K562 (cell line): ENCODE data around the gene ZFYVE28. TPM values are rescaled to one million over a fixed set of nuclear protein-coding genes. Genes with fewer than 3 reads are reported as not detected.

Source experiments
- ATAC-seq: fragments of 200-7000 bp; cut with Tn5 transposase; 3 replicates; pipeline ENCODE4 v1.9.1; 2020; ENCODE audit warnings: moderate library complexity
- BruUV-seq: library from RNA; stranded (reverse); fragments of 400-500 nt; replicated peaks from 2 replicates; lab custom pipeline; 2021; lab: Mats Ljungman, UMichigan
- CTCF ChIA-PET: fragments of 300-600 bp; formaldehyde crosslinking; extraction: SDS; loops from one replicate; lab custom pipeline; 2021; ENCODE audit warnings: low intra/inter-chr PET ratio; lab: Yijun Ruan, JAX
- POLR2A ChIA-PET: fragments of 300-600, 350-650 bp; sonication (Branson Sonifier 250); formaldehyde crosslinking; extraction: SDS; loops from one replicate; lab custom pipeline; 2021; ENCODE audit warnings: antibody characterized with exemption, inconsistent platforms; lab: Yijun Ruan, JAX
- DNase-seq, 4 experiments: peaks; one replicate each; pipeline versions ENCODE4 v3.0.0 to v3.0.0-alpha.2; 2011 to 2018; ENCODE audit warnings: low spot score in 3 of 4, mixed read lengths in 3 of 4; ENCODE audit errors: extremely low read depth in 1 of 4
- FAIRE-seq: peaks from 2 replicates; lab custom pipeline; 2011; peaks lifted over from hg19 to GRCh38; lab: Jason Lieb, UNC
- H2AFZ ChIP-seq: 2 replicates; pipeline ENCODE4 v1.6.0; 2011; ENCODE audit warnings: low read depth, low read length, control low read depth, inconsistent platforms
- H3K27ac ChIP-seq: fragments of 200-600 bp; 3 replicates; pipeline ENCODE4 v1.8.0; 2011; ENCODE audit warnings: low read depth, mild to moderate bottlenecking, control low read depth, inconsistent platforms, low read length, moderate library complexity, mixed read lengths; ENCODE audit errors: extremely low read depth
- H3K27me3 ChIP-seq, 2 experiments: fragments of 300-600 bp in 1 of 2; 2 replicates in 1 of 2; 3 replicates in 1 of 2; pipeline versions ENCODE4 v1.6.0 to v1.8.0; 2011; ENCODE audit warnings: inconsistent platforms in 2 of 2, low read length in 2 of 2, mild to moderate bottlenecking in 1 of 2, mixed read lengths in 1 of 2, moderate library complexity in 1 of 2; ENCODE audit not compliant: control insufficient read depth in 2 of 2, insufficient read depth in 2 of 2
- H3K36me3 ChIP-seq: fragments of 300-600 bp; 3 replicates; pipeline ENCODE4 v1.8.0; 2011; ENCODE audit warnings: mild to moderate bottlenecking, low read length, inconsistent platforms; ENCODE audit not compliant: control insufficient read depth, insufficient read depth
- H3K4me1 ChIP-seq, 2 experiments: fragments of 200-600 bp in 1 of 2; replicated peaks in 1 of 2; 2 replicates in 1 of 2; 3 replicates in 1 of 2; pipeline versions ENCODE4 v1.5.1 to v1.8.0; 2011; ENCODE audit warnings: inconsistent platforms in 2 of 2, low read length in 2 of 2, mild to moderate bottlenecking in 1 of 2, mixed read lengths in 1 of 2, moderate library complexity in 1 of 2; ENCODE audit not compliant: control insufficient read depth in 2 of 2, insufficient read depth in 2 of 2
- H3K4me2 ChIP-seq: 2 replicates; pipeline ENCODE4 v1.6.1; 2011; ENCODE audit warnings: low read length, control low read depth, inconsistent platforms, mixed read lengths; ENCODE audit not compliant: insufficient read depth
- H3K4me3 ChIP-seq: fragments of 200-600 bp; sonication (generic), shearing (Covaris generic); 2 replicates; pipeline ENCODE4 v1.5.1; 2016; ENCODE audit warnings: control low read depth, inconsistent platforms
- H3K79me2 ChIP-seq: fragments of 200-600 bp; 3 replicates; pipeline ENCODE4 v1.8.0; 2011; ENCODE audit warnings: low read length, inconsistent platforms; ENCODE audit not compliant: control insufficient read depth, insufficient read depth
- H3K9ac ChIP-seq, 2 experiments: 2 replicates each; pipeline versions ENCODE4 v1.6.0 to v1.6.1; 2011; ENCODE audit warnings: low read depth in 2 of 2, low read length in 2 of 2, control low read depth in 1 of 2, inconsistent platforms in 1 of 2, mild to moderate bottlenecking in 1 of 2, mixed read lengths in 1 of 2; ENCODE audit not compliant: insufficient read depth in 1 of 2
- H3K9me1 ChIP-seq: one replicate; pipeline ENCODE4 v1.6.0; 2011; ENCODE audit warnings: inconsistent platforms, mild to moderate bottlenecking, low read length, moderate library complexity; ENCODE audit not compliant: control insufficient read depth, insufficient read depth
- H3K9me3 ChIP-seq: replicated peaks from 2 replicates; pipeline ENCODE4 v1.5.1; 2011; ENCODE audit warnings: low read depth, low read length, inconsistent platforms; ENCODE audit not compliant: control insufficient read depth, insufficient read depth
- H4K20me1 ChIP-seq: replicated peaks from 2 replicates; pipeline ENCODE4 v1.6.1; 2011; ENCODE audit warnings: low read length, inconsistent platforms, mixed read lengths; ENCODE audit not compliant: control insufficient read depth, insufficient read depth
- HDAC6 ChIP-seq: IDR thresholded peaks from 2 replicates; pipeline ENCODE4 v1.6.1; 2012; ENCODE audit warnings: low read depth, mild to moderate bottlenecking, control low read depth, inconsistent platforms, low read length, moderate library complexity
- KAT7 ChIP-seq: sonication (generic); formaldehyde crosslinking; IDR thresholded peaks from 2 replicates; pipeline ENCODE4 v1.8.0; 2022; ENCODE audit warnings: missing genetic modification reagents, mild to moderate bottlenecking, borderline replicate concordance
- MYBL2 ChIP-seq, 2 experiments: fragments of 450-650 bp in 1 of 2; sonication (generic) in 1 of 2; formaldehyde crosslinking in 1 of 2; IDR thresholded peaks; 2 replicates each; pipeline versions ENCODE4 v1.6.1 to v1.8.1; 2017 to 2022; ENCODE audit warnings: borderline replicate concordance in 1 of 2, inconsistent platforms in 1 of 2, low read depth in 1 of 2, mild to moderate bottlenecking in 1 of 2, missing genetic modification reagents in 1 of 2, moderate library complexity in 1 of 2
- POLR2G ChIP-seq: fragments of 200-400 bp; formaldehyde crosslinking; IDR thresholded peaks from 2 replicates; pipeline ENCODE4 v1.6.1; 2017; ENCODE audit warnings: low read depth, mild to moderate bottlenecking, antibody characterized with exemption, low read length, moderate library complexity
- WGBS: fragments of 100-300 bp; shearing (Covaris generic); methylation state at CpG from one replicate; pipeline ENCODE4 v1.1.6; 2016; ENCODE audit warnings: low coverage, mixed read lengths; ENCODE audit not compliant: insufficient coverage; ENCODE audit errors: missing lambda C conversion rate; 5-methylcytosine and 5-hydroxymethylcytosine counted together
- in situ Hi-C: fragments of 300-500 bp; cut with MboI; formaldehyde crosslinking; loops from 4 replicates; pipeline ENCODE4 v1.15.0; 2018; ENCODE audit warnings: inconsistent platforms, mixed read lengths
- intact Hi-C: fragments of 100-400 bp; cut with micrococcal nuclease; formaldehyde crosslinking; loops from 2 replicates; pipeline ENCODE4 v1.14.2; 2022
- polyA plus RNA-seq, 8 experiments: library from polyadenylated mRNA; depleted of rRNA in 4 of 8; stranded (reverse) in 5 of 8; unstranded in 3 of 8; fragments of >200 nt; fragmentation: Nextera tagmentation in 2 of 8; fragmentation: Illumina TruSeq in 1 of 8; extraction: Ambion mirVana in 2 of 8; extraction: Trizol in 1 of 8; gene quantifications; 2 replicates each; pipeline versions ENCODE4 v1.2.1 to v1.2.3, GENCODE V29; 2011 to 2014; ENCODE audit warnings: inconsistent platforms in 1 of 8, missing spikeins in 1 of 8
- total RNA-seq, 7 experiments: library from RNA; depleted of rRNA in 6 of 7; stranded (reverse); fragments of >200 nt in 6 of 7; fragmentation: Illumina TruSeq in 2 of 7; extraction: Trizol in 2 of 7; gene quantifications; 2 replicates each; pipeline versions ENCODE4 v1.2.1 to v1.2.3, GENCODE V29; 2011 to 2021; ENCODE audit warnings: low replicate concordance in 1 of 7
- TF ChIP-seq, protein P1 (sequence below): IDR thresholded peaks from 3 replicates; pipeline ENCODE4 v1.6.1; 2011; ENCODE audit warnings: borderline replicate concordance, mild to moderate bottlenecking, moderate library complexity; ENCODE audit not compliant: insufficient read length; ENCODE audit errors: extremely low read depth

Gene ZFYVE28
- total and polyA plus RNA-seq, 9 of the 15 experiments (the other 6 are each of a cell fraction or from before 2014, with no cell fraction given): 1.3 to 24.8 (median 8.9) TPM

DNA sequence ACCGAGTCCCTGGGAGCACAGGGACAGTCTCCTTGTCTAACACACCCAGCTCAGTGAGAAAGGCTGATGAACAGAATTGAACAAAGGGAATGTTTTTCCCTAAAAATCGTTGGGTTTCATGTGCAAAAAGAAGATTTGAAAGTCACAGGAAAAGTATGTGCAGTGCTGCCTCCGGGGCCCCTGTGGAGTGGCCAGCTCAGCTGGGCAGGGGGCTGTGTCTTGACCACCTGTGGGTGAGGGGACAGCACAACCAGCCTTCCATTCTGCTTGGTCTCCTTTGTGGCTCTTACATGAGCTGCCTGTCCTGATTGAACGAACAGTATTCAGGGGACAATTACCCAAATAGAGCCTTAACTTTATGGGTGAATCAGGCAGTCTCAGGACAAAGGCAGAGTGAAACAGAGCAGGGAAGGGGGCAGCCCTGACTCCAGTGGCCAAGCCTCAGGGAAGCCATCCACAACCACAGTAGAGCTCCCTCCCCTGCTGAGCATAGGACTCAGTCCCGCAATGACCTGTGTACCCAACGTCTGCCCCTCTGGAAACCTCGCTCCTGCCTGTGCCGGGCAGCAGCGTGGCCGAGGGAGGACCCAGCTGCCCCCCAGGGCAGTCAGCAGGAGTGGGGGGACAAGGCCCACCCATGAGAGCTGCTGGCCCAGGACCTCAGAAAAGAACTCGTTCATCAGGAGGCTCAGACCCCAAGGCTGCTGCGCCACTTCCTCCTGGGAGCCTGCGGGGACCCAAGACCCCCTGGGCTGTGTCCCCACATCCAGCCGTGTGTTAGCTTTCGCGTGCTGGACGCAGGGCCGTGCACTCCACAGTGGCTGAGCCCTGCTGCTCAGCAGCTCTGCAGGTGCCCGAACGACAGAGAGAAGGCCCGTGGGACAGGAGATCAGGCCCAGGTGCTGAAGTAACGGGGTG, 96.9 kb downstream of the ZFYVE28 start:
- ChIA-PET CTCF (interaction anchor here (0.6 kb wide), 1 partner anchor 336 kb away, joined by 4 read pairs; no protein-coding TSS in a partner anchor), POLR2A (interaction anchor here (0.6 to 1.4 kb wide), 3 partner anchors 10 to 642 kb away, joined by 3 to 4 read pairs (median 3); partner anchors contain the start of gene GRK4)
- peak overlapping the region in 1 of 2 experiments; percentile 77; a peak in 2 of 4 replicates for H3K9ac ChIP-seq
- no peak for FAIRE-seq
- no peak overlapping the region for H3K4me2 ChIP-seq
- WGBS: 73% methylated on average over 18 of the region's 22 CpGs
- intact Hi-C loops: no loop called here
- no peak overlapping the region for H3K27ac ChIP-seq
- H3K36me3 ChIP-seq: no peaks in the 10 kb centered on the region
- H4K20me1 ChIP-seq: no peaks in the 10 kb centered on the region
- no peaks in the 10 kb centered on the region for H3K27me3 ChIP-seq
- ATAC-seq: no peak
- H3K9me1 ChIP-seq: no peaks in the 10 kb centered on the region
- DNase-seq: no peak
- 0 out of 2 replicates have a peak, but pooled peaks cover 2% of the 10 kb centered on the region for H3K9me3 ChIP-seq
- H2AFZ ChIP-seq: no peak overlapping the region
- no peaks in the 10 kb centered on the region for H3K79me2 ChIP-seq
- H3K4me1 ChIP-seq: peaks cover 0 to 13% of the 10 kb centered on the region in 2 experiments; a peak in 1 of 5 replicates
- TF ChIP-seq MYBL2 (IDR thresholded peaks at IDR 0.05; ENCODE audit: low read depth) (no peak), MYBL2 (CRISPR knock-in tag; IDR thresholded peaks at IDR 0.05; ENCODE audit: borderline replicate concordance) (no peak), HDAC6 (no peak), POLR2G (peak; percentile 65), KAT7 (CRISPR knock-in tag) (no peak)
- TF ChIP-seq, protein P1, sequence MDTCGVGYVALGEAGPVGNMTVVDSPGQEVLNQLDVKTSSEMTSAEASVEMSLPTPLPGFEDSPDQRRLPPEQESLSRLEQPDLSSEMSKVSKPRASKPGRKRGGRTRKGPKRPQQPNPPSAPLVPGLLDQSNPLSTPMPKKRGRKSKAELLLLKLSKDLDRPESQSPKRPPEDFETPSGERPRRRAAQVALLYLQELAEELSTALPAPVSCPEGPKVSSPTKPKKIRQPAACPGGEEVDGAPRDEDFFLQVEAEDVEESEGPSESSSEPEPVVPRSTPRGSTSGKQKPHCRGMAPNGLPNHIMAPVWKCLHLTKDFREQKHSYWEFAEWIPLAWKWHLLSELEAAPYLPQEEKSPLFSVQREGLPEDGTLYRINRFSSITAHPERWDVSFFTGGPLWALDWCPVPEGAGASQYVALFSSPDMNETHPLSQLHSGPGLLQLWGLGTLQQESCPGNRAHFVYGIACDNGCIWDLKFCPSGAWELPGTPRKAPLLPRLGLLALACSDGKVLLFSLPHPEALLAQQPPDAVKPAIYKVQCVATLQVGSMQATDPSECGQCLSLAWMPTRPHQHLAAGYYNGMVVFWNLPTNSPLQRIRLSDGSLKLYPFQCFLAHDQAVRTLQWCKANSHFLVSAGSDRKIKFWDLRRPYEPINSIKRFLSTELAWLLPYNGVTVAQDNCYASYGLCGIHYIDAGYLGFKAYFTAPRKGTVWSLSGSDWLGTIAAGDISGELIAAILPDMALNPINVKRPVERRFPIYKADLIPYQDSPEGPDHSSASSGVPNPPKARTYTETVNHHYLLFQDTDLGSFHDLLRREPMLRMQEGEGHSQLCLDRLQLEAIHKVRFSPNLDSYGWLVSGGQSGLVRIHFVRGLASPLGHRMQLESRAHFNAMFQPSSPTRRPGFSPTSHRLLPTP: no peak
- TF ChIP-seq, all 486 proteins: peak for 1
- H3K4me3 ChIP-seq: no peak overlapping the region
- no TSS peak for BruUV-seq
- in situ Hi-C loops: no loop called here
